Measurements from ENCODE around the gene RFC1. TPM values are rescaled to one million over a fixed set of nuclear protein-coding genes. Genes with fewer than 3 reads are reported as not detected.
A peak's percentile ranks its signal among the peaks of the same experiment; 100 is the strongest.

Gene RFC1
- total and polyA plus RNA-seq, 2 of the 4 experiments (the other 2 are of a cell fraction), result 18.4 to 49.3 TPM

DNA sequence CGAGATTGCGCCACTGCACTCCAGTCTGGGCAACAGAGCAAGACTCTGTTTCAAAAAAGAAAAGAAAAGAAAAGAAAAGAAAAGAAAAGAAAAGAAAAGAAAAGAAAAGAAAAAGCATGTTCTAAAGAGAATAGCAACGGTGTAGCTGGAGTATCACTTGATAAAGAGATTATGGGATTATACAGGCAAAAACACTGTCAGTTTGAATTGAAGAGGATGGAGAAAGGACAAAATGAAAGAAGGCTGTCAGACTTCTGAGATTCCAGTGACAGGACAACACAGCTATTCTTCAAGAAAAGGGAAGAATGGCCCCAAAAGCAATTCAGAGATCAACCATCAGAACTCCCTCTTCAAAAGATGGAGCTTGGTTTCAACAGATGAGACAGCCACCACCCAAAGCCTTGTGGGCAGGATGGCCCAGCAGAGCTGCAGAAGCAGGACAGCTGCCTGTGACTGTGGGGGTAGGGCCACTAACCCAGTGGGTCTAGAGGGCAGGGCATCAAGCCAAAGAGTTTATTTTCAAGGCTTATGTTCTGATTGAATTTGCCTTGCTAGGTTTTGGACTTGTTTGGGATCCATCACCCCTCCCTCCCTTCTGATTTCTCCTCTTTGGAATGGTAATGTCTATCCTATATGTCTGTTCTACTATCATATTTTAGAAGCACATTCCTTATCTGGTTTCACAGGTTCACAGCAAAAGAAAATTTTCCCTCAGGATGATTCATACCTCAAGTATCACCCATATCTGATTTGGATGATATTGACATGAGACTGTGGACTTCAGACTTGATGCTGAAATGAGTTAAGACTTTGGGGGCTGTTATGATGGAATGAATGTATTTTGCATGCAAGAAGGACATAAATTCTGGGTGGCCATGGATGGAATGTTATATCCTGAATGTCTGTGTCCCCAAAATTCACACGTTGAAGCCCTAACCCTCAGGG is 17.5 kb downstream of the RFC1 start:
- H3K14ac ChIP-seq (replicated peaks; ENCODE audit: low read depth, low read length), result no peak overlapping the region
- H2BK15ac ChIP-seq (ENCODE audit: low read depth, low read length), result no peak overlapping the region
- no peak overlapping the region for H3K27ac ChIP-seq (ENCODE audit: insufficient read depth, low read length)
- no peak overlapping the region for H4K91ac ChIP-seq (ENCODE audit: insufficient read depth, low read depth, low read length)
- in situ Hi-C loops (cut with MboI; ENCODE audit: low sequenced_read_pairs) (no loop called here), intact Hi-C loops (cut with micrococcal nuclease) (no loop called here), dilution Hi-C loops (cut with HindIII; ENCODE audit: low sequenced_read_pairs, unreplicated experiment) (no loop called here)
- H2BK5ac ChIP-seq (ENCODE audit: low read depth, low read length, poor library complexity, severe bottlenecking), result no peak overlapping the region
- H3K4ac ChIP-seq (ENCODE audit: low read depth, low read length), result no peak overlapping the region
- TF ChIP-seq, protein P1, sequence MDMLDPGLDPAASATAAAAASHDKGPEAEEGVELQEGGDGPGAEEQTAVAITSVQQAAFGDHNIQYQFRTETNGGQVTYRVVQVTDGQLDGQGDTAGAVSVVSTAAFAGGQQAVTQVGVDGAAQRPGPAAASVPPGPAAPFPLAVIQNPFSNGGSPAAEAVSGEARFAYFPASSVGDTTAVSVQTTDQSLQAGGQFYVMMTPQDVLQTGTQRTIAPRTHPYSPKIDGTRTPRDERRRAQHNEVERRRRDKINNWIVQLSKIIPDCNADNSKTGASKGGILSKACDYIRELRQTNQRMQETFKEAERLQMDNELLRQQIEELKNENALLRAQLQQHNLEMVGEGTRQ (IDR thresholded peaks at IDR 0.05; ENCODE audit: low read depth, low read length), result no peak
- TF ChIP-seq, protein P2, sequence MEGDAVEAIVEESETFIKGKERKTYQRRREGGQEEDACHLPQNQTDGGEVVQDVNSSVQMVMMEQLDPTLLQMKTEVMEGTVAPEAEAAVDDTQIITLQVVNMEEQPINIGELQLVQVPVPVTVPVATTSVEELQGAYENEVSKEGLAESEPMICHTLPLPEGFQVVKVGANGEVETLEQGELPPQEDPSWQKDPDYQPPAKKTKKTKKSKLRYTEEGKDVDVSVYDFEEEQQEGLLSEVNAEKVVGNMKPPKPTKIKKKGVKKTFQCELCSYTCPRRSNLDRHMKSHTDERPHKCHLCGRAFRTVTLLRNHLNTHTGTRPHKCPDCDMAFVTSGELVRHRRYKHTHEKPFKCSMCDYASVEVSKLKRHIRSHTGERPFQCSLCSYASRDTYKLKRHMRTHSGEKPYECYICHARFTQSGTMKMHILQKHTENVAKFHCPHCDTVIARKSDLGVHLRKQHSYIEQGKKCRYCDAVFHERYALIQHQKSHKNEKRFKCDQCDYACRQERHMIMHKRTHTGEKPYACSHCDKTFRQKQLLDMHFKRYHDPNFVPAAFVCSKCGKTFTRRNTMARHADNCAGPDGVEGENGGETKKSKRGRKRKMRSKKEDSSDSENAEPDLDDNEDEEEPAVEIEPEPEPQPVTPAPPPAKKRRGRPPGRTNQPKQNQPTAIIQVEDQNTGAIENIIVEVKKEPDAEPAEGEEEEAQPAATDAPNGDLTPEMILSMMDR (conservative IDR thresholded peaks at IDR 0.05; ENCODE audit: low read depth, low read length), result no peak
- TF ChIP-seq ELK1 (IDR thresholded peaks at IDR 0.05; ENCODE audit: borderline replicate concordance, low read depth, low read length) (no peak), RFX5 (IDR thresholded peaks at IDR 0.05; ENCODE audit: low read depth, low read length) (no peak), RCOR1 (IDR thresholded peaks at IDR 0.05; ENCODE audit: insufficient replicate concordance, low read length) (no peak), CEBPB (IDR thresholded peaks at IDR 0.05; ENCODE audit: low read depth, low read length) (no peak), MAFK (IDR thresholded peaks at IDR 0.05; ENCODE audit: low read depth, low read length) (no peak), NFE2L2 (IDR thresholded peaks at IDR 0.05; ENCODE audit: low read depth, low read length) (no peak), CHD1 (IDR thresholded peaks at IDR 0.05; ENCODE audit: low read depth, low read length) (no peak), POLR2A (IDR thresholded peaks at IDR 0.05; ENCODE audit: low read depth, low read length) (no peak)
- H3K18ac ChIP-seq (ENCODE audit: low read depth, low read length), result no peak overlapping the region
- no peak overlapping the region for H2BK120ac ChIP-seq (ENCODE audit: low read depth, low read length)
- H2AK9ac ChIP-seq (replicated peaks; ENCODE audit: low read depth, low read length, poor library complexity), result peak overlapping the region; percentile 35
- DNase-seq (peak; percentile 56), ATAC-seq (ENCODE audit: low read depth) (no peak; the same call in 1 of the 2 replicates)
- 0 out of 2 replicates have a peak, but pooled peaks cover 1% of the 10 kb centered on the region for H3K9me3 ChIP-seq (ENCODE audit: control insufficient read depth, insufficient read depth, low read length)
- POLR2A ChIA-PET (ENCODE audit: unreplicated experiment), result no interaction called here
- H3K4me2 ChIP-seq (ENCODE audit: low read depth, low read length), result no peak overlapping the region
- no peak overlapping the region for H3K4me3 ChIP-seq (ENCODE audit: insufficient read depth, low read depth, low read length)
- no peak overlapping the region for H3K56ac ChIP-seq (ENCODE audit: extremely low read depth, insufficient read depth, low read length)
- peaks cover 8% of the 10 kb centered on the region; the same call in 1 of the 2 replicates for H4K20me1 ChIP-seq (ENCODE audit: insufficient read depth, low read length)
- H3K36me3 ChIP-seq (ENCODE audit: control insufficient read depth, insufficient read depth, low read length), result peaks cover 7% of the 10 kb centered on the region
- no peaks in the 10 kb centered on the region for H3K27me3 ChIP-seq (ENCODE audit: control insufficient read depth, insufficient read depth, low read length)
- H2AFZ ChIP-seq (replicated peaks; ENCODE audit: low read length, poor library complexity), result no peak overlapping the region
- 0 out of 4 replicates have a peak overlapping the region, but pooled peaks of 1 of the 2 experiments have one; percentile 19 for H4K8ac ChIP-seq (ENCODE audit: low read depth in 2 of 2, low read length in 2 of 2)
- H2BK20ac ChIP-seq (ENCODE audit: low read depth, low read length), result no peak overlapping the region
- WGBS, 2 experiments (ENCODE audit: extremely low coverage in 2 of 2, insufficient read length in 1 of 2), result 100% methylated on average over 1 of the region's 4 CpGs; no CpG with 5 or more reads in 1 of the 2 experiments
- no peak overlapping the region for H2AK5ac ChIP-seq (ENCODE audit: low read depth, low read length)
- no TSS peak for BruUV-seq (replicated peaks)
- no peak overlapping the region for H4K5ac ChIP-seq (ENCODE audit: low read depth, low read length)
- peaks cover 15 to 50% of the 10 kb centered on the region in 2 experiments for H3K79me1 ChIP-seq (ENCODE audit: low read depth in 1 of 2, low read length in 2 of 2)
- H3K23ac ChIP-seq (ENCODE audit: low read depth, low read length), result no peak overlapping the region
- no peak overlapping the region for H3K9ac ChIP-seq (ENCODE audit: low read depth, low read length)
- CTCF ChIA-PET, result no interaction called here
- peaks cover 3% of the 10 kb centered on the region for H3K4me1 ChIP-seq (ENCODE audit: control insufficient read depth, insufficient read depth, low read length)
- peaks cover 3% of the 10 kb centered on the region for H3K9me1 ChIP-seq (ENCODE audit: insufficient read depth, low read length)

All from IMR-90 (cell line).